A549 (cell line): ENCODE results near the gene MAP3K14.

Experiments used
- CTCF ChIP-seq: fragments of >200 bp; sonication (Bioruptor Twin); formaldehyde crosslinking; IDR thresholded peaks from 3 replicates; pipeline ENCODE4 v1.5.1; 2016
- EP300 ChIP-seq, 2 experiments: fragments of >200 bp; sonication (Bioruptor Twin); formaldehyde crosslinking; IDR thresholded peaks; 2 replicates in 1 of 2; 3 replicates in 1 of 2; pipeline ENCODE4 v1.6.1; 2016 to 2017
- HEYL ChIP-seq: fragments of 250-450 bp; sonication (Bioruptor Pico); IDR thresholded peaks from 2 replicates; pipeline ENCODE4 v1.8.0; 2021; ENCODE audit warnings: mild to moderate bottlenecking, moderate library complexity
- JUNB ChIP-seq: fragments of >200 bp; sonication (Bioruptor Twin); formaldehyde crosslinking; IDR thresholded peaks from 2 replicates; pipeline ENCODE4 v1.6.1; 2016
- KDM5A ChIP-seq: fragments of 200-600 bp; sonication (generic); IDR thresholded peaks from 2 replicates; pipeline ENCODE4 v1.6.1; 2016; ENCODE audit warnings: antibody characterized with exemption, mild to moderate bottlenecking
- MAX ChIP-seq: IDR thresholded peaks from 2 replicates; pipeline ENCODE4 v1.6.1; 2012
- NFE2L2 ChIP-seq: fragments of 150-350 bp; conservative IDR thresholded peaks from 2 replicates; pipeline ENCODE4 v1.6.1; 2014; ENCODE audit warnings: low read length
- NPAS2 ChIP-seq: fragments of 250-450 bp; sonication (Bioruptor Pico); IDR thresholded peaks from 2 replicates; pipeline ENCODE4 v1.8.0; 2022; ENCODE audit warnings: mild to moderate bottlenecking, moderate library complexity, borderline replicate concordance
- POLR2A ChIP-seq: IDR thresholded peaks from 2 replicates; pipeline ENCODE4 v1.6.1; 2012; ENCODE audit warnings: mild to moderate bottlenecking, low read length
- RARB ChIP-seq: fragments of 250-450 bp; sonication (Bioruptor Pico); IDR thresholded peaks from 2 replicates; pipeline ENCODE4 v1.8.0; 2021; ENCODE audit warnings: mild to moderate bottlenecking, moderate library complexity
- RCOR1 ChIP-seq: fragments of 150-350 bp; IDR thresholded peaks from 2 replicates; pipeline ENCODE4 v1.6.1; 2014; ENCODE audit warnings: antibody characterized with exemption, low read length, low read depth
- REST ChIP-seq: fragments of 200-600 bp; sonication (generic); IDR thresholded peaks from 2 replicates; pipeline ENCODE4 v1.6.1; 2016; ENCODE audit warnings: antibody characterized with exemption, mild to moderate bottlenecking, moderate library complexity
- RFX5 ChIP-seq: fragments of 450-650 bp; IDR thresholded peaks from 2 replicates; pipeline ENCODE4 v1.7.1; 2014; ENCODE audit warnings: antibody characterized with exemption, mild to moderate bottlenecking, moderate library complexity
- ZFP36 ChIP-seq: fragments of 450-650 bp; IDR thresholded peaks from 2 replicates; pipeline ENCODE4 v1.6.1; 2014; ENCODE audit warnings: borderline replicate concordance; ENCODE audit not compliant: partially characterized antibody

- TF ChIP-seq JUNB (no peak), CTCF (no peak), ZFP36 (no peak), MAX (no peak), EP300 (IDR thresholded peaks at IDR 0.05) (no peak), HEYL (CRISPR knock-in tag) (no peak), POLR2A (no peak), NPAS2 (CRISPR knock-in tag) (no peak), RARB (no peak), KDM5A (no peak), RFX5 (no peak), REST (no peak), RCOR1 (no peak), NFE2L2 (no peak)
These were observed 64.9 kb downstream of the MAP3K14 start for GRCh38 chr17:45251931-45252330.
